ENCODE results near the gene F11R. TPM values are rescaled to one million over a fixed set of nuclear protein-coding genes. Genes with fewer than 3 reads are reported as not detected.
A peak's percentile ranks its signal among the peaks of the same experiment; 100 is the strongest.

The F11R gene
- total and polyA plus RNA-seq, 2 experiments from 2014 or later, result 0.53 to 0.76 TPM

DNA sequence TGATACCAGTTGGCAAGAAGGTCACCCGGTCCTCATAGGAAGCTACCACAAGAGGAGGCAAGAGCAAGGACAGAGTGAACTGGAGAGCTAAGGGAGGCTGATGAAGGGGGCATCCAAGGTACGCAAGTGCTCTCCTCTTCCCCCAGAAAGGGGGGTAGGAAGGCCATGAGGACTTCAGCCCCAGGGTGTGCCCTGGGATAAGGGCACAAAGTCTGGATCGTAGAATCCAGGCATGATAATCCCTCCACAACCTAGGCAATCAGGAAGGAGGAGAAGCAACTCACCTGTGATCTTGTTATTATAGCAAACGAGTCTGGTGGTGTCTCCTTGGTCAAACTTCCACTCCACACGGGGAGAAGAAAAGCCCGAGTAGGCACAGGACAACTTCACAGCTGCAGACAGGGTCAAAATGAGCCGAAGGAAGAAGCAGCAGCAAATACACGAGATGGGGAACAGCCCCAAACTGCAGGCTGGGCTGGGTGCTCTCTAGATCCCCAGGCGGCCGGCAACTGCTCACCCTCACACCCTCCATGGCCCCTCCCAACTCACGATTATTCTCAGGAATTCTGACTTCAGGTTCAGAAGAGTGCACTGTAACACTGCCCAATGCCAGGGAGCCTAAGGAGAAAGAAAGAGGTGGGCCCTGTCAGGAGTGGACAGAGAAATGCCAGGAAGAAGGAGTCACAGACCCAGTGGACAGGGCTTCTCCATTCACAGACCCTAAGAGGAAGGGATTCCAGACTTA is 20.0 kb downstream of the F11R start:
- peaks cover 1% of the 10 kb centered on the region; the same call in 1 of the 2 replicates for H3K4me1 ChIP-seq (ENCODE audit: insufficient read depth)
- no peaks in the 10 kb centered on the region for H4K20me1 ChIP-seq (ENCODE audit: insufficient read depth)
- TF ChIP-seq EZH2phosphoT487 (IDR thresholded peaks at IDR 0.05; ENCODE audit: insufficient read depth, low read depth), result no peak
- TF ChIP-seq EZH2 (IDR thresholded peaks at IDR 0.05; ENCODE audit: insufficient read depth, poor library complexity, severe bottlenecking), result no peak
- H3K27me3 ChIP-seq (replicated peaks; ENCODE audit: insufficient read depth), result no peaks in the 10 kb centered on the region
- H3K27ac ChIP-seq, result no peak overlapping the region
- no peaks in the 10 kb centered on the region for H3K9me3 ChIP-seq (ENCODE audit: low read depth)
- H3K4me2 ChIP-seq (ENCODE audit: unreplicated experiment), result no peak overlapping the region
- no peak for DNase-seq
- peaks cover 9% of the 10 kb centered on the region for H3F3A ChIP-seq (ENCODE audit: insufficient read depth)
- in situ Hi-C loops (cut with MboI), result no loop called here
- WGBS, 2 experiments (ENCODE audit: low coverage in 1 of 2, low lambda C conversion rate in 2 of 2, missing lambda C conversion rate in 2 of 2), result 53% methylated on average over 10 to 11 of the region's 11 CpGs
- no peak overlapping the region for H2AFZ ChIP-seq
- no peaks in the 10 kb centered on the region for H3K79me2 ChIP-seq (ENCODE audit: insufficient read depth)
- no peaks in the 10 kb centered on the region for H3K36me3 ChIP-seq (ENCODE audit: low read depth)
- H3K4me3 ChIP-seq, result no peak overlapping the region
- H3K9me2 ChIP-seq (ENCODE audit: insufficient read depth), result no peaks in the 10 kb centered on the region
- H3K9ac ChIP-seq, result no peak overlapping the region

DNA sequence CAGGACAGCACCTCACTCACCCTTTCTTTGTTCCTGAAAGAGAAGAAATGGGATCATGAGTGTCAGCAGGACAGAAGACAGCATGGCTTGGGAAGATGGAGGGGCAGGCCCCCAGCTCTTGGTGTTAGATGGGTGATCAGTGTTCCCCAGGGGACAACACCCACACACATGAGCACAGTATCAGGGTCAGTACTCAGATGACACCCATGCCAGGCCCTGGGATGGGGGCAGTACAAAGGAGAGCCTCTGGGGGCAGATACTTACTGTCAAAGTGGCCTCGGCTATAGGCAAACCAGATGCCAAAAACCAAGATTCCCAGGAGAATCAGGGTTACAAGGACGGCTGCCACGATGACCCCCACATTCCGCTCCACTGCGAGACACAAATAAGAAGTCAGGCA is 21.6 kb downstream of the F11R start:
- Histone ChIP-seq H3K36me3 (ENCODE audit: low read depth) (no peaks in the 10 kb centered on the region), H3K4me1 (ENCODE audit: insufficient read depth) (peaks cover 11% of the 10 kb centered on the region), H4K20me1 (ENCODE audit: insufficient read depth) (no peaks in the 10 kb centered on the region), H3K9ac (no peak overlapping the region), H3K79me2 (ENCODE audit: insufficient read depth) (no peaks in the 10 kb centered on the region), H3K4me3 (no peak overlapping the region), H3K27me3 (replicated peaks; ENCODE audit: insufficient read depth) (no peaks in the 10 kb centered on the region), H3K4me2 (ENCODE audit: unreplicated experiment) (no peak overlapping the region), H3K27ac (no peak overlapping the region), H3F3A (ENCODE audit: insufficient read depth) (peaks cover 20% of the 10 kb centered on the region), H3K9me3 (ENCODE audit: low read depth) (no peaks in the 10 kb centered on the region), H2AFZ (no peak overlapping the region), H3K9me2 (ENCODE audit: insufficient read depth) (no peaks in the 10 kb centered on the region)
- no peak for TF ChIP-seq EZH2 (IDR thresholded peaks at IDR 0.05; ENCODE audit: insufficient read depth, poor library complexity, severe bottlenecking)
- no peak for TF ChIP-seq EZH2phosphoT487 (IDR thresholded peaks at IDR 0.05; ENCODE audit: insufficient read depth, low read depth)
- WGBS, 2 experiments (ENCODE audit: low coverage in 1 of 2, low lambda C conversion rate in 2 of 2, missing lambda C conversion rate in 2 of 2), result 76 to 86% methylated on average over 5 of the region's 5 CpGs
- in situ Hi-C loops (cut with MboI), result loop anchor here (10.0 kb wide), 1 partner anchor 95 kb away; the partner anchor contains the start of gene KLHDC9
- DNase-seq, result no peak

DNA sequence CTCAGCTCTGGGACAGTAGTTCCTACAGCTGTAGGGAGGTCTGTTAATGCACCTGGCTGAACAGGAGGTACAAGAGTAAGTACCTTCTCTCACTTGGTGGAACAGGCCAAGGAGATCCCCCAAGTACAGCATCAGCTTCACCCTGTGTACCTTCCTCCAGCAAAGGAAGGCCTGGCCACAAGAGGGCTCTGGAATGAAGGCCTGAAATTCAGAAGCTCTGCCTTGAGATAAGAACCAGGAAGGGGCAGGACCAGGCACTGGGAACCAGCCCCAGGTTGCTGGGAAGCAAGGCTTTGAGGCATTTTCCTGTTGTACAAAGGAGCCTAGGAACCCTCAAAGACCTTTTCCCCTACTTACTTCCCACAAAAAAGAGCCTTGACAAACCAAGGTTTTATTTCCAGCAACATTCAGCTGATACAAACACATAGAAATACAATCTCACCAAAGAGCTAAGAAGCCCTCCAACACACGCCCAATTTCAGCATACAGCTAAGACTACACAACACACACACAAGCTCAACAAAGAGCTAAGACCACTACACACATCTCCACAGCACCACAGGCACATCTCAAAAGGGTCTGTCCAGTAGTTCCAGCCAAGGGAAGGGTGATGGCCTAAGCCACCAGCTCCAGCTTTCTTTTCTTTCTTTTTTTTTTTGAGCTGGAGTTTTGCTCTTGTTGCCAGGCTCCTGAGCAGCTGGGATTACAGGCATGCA is 23.5 kb downstream of the F11R start:
- in situ Hi-C loops (cut with MboI), result loop anchor here (10.0 kb wide), 1 partner anchor 97 kb away; the partner anchor contains the start of gene KLHDC9
- Histone ChIP-seq H3K27me3 (replicated peaks; ENCODE audit: insufficient read depth) (no peaks in the 10 kb centered on the region), H3K9me2 (ENCODE audit: insufficient read depth) (no peaks in the 10 kb centered on the region), H3K36me3 (ENCODE audit: low read depth) (no peaks in the 10 kb centered on the region), H3K79me2 (ENCODE audit: insufficient read depth) (no peaks in the 10 kb centered on the region), H3K4me3 (no peak overlapping the region), H3K9me3 (ENCODE audit: low read depth) (no peaks in the 10 kb centered on the region), H3K4me1 (ENCODE audit: insufficient read depth) (peaks cover 15% of the 10 kb centered on the region), H3F3A (ENCODE audit: insufficient read depth) (peaks cover 30% of the 10 kb centered on the region), H4K20me1 (ENCODE audit: insufficient read depth) (no peaks in the 10 kb centered on the region), H3K9ac (no peak overlapping the region), H3K4me2 (ENCODE audit: unreplicated experiment) (no peak overlapping the region), H3K27ac (no peak overlapping the region), H2AFZ (peak overlapping the region; percentile 75; the same call in 1 of the 2 replicates)
- no peak for TF ChIP-seq EZH2phosphoT487 (IDR thresholded peaks at IDR 0.05; ENCODE audit: insufficient read depth, low read depth)
- TF ChIP-seq EZH2 (IDR thresholded peaks at IDR 0.05; ENCODE audit: insufficient read depth, poor library complexity, severe bottlenecking), result no peak
- DNase-seq, result peak; percentile 72
- WGBS, 2 experiments (ENCODE audit: low coverage in 1 of 2, low lambda C conversion rate in 2 of 2, missing lambda C conversion rate in 2 of 2), result 88 to 90% methylated on average over 1 of the region's 1 CpG

DNA sequence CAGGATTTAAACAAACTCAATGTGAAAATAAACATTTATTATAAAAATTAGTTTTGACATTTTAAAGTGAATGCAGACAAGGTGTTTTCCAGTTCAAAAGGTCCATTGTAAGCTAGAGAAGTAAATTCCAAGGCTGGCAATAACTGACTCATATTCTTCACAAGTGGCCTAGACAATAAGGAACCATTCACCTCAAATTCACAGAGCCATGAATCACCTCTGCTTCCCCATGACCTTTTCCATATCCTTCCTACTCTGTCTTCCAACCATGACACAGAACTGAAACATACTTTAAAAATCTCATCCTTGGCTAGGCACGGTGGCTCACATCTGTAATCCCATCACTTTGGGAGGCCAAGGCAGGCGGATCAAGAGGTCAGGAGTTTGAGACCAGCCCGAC is 24.8 kb downstream of the F11R start:
- H3K4me1 ChIP-seq (ENCODE audit: insufficient read depth), result peaks cover 15% of the 10 kb centered on the region
- no peaks in the 10 kb centered on the region for H3K36me3 ChIP-seq (ENCODE audit: low read depth)
- peak; percentile 79 for DNase-seq
- WGBS, 2 experiments (ENCODE audit: low coverage in 1 of 2, low lambda C conversion rate in 2 of 2, missing lambda C conversion rate in 2 of 2), result 52 to 60% methylated on average over 3 of the region's 3 CpGs
- in situ Hi-C loops (cut with MboI), result loop anchor here (10.0 kb wide), 1 partner anchor 99 kb away; the partner anchor contains the start of gene KLHDC9
- peaks cover 30% of the 10 kb centered on the region for H3F3A ChIP-seq (ENCODE audit: insufficient read depth)
- no peak overlapping the region for H2AFZ ChIP-seq
- H3K9me3 ChIP-seq (ENCODE audit: low read depth), result no peaks in the 10 kb centered on the region
- H3K27me3 ChIP-seq (replicated peaks; ENCODE audit: insufficient read depth), result no peaks in the 10 kb centered on the region
- H3K27ac ChIP-seq, result peak overlapping the region; percentile 62
- no peaks in the 10 kb centered on the region for H3K9me2 ChIP-seq (ENCODE audit: insufficient read depth)
- H3K79me2 ChIP-seq (ENCODE audit: insufficient read depth), result no peaks in the 10 kb centered on the region
- peak overlapping the region; percentile 1 for H3K4me2 ChIP-seq (ENCODE audit: unreplicated experiment)
- H4K20me1 ChIP-seq (ENCODE audit: insufficient read depth), result no peaks in the 10 kb centered on the region
- no peak overlapping the region for H3K4me3 ChIP-seq
- TF ChIP-seq EZH2phosphoT487 (IDR thresholded peaks at IDR 0.05; ENCODE audit: insufficient read depth, low read depth), result no peak
- TF ChIP-seq EZH2 (IDR thresholded peaks at IDR 0.05; ENCODE audit: insufficient read depth, poor library complexity, severe bottlenecking), result no peak
- H3K9ac ChIP-seq, result no peak overlapping the region
